GM19372 (cell line): ENCODE measurements around the gene KCTD13.
"Not testable (repeated sequence)": the region's sequence is repeated elsewhere in the genome, so short reads cannot be mapped to it uniquely, and the experiment has no call there.

Experiments
- ATAC-seq: cut with Tn5 transposase; IDR thresholded peaks from one replicate; pipeline ENCODE4 v1.9.1; 2021; ENCODE audit warnings: mild to moderate bottlenecking, low read depth, moderate library complexity; ENCODE audit not compliant: unreplicated experiment

KCTD13 gene

GRCh38 chr16:29950806-29951461, 24.9 kb upstream of the KCTD13 start:
- ATAC-seq = no peak

- no peak for ATAC-seq
Measured at GRCh38 chr16:29947897-29948296, 21.9 kb upstream of the KCTD13 start.

GRCh38 chr16:29943846-29944799, 18.1 kb upstream of the KCTD13 start:
- no peak for ATAC-seq

GRCh38 chr16:29940656-29941055, 14.6 kb upstream of the KCTD13 start:
- ATAC-seq = no peak

- not testable (repeated sequence) for ATAC-seq
Measured at GRCh38 chr16:29931750-29932149, 5.7 kb upstream of the KCTD13 start.

GRCh38 chr16:29927070-29927905, 1.3 kb upstream of the KCTD13 start:
- ATAC-seq = no peak

- no peak for ATAC-seq
Measured at GRCh38 chr16:29926711-29927052, 656 bp upstream of the KCTD13 start.

GRCh38 chr16:29925105-29925756, 795 bp downstream of the KCTD13 start:
- ATAC-seq = no peak

GRCh38 chr16:29922986-29923501, 3.0 kb downstream of the KCTD13 start:
- ATAC-seq = no peak

GRCh38 chr16:29922326-29922725, 3.7 kb downstream of the KCTD13 start:
- ATAC-seq = no peak

- ATAC-seq = no peak
Measured at GRCh38 chr16:29921034-29921385, 5.0 kb downstream of the KCTD13 start.

GRCh38 chr16:29920288-29921033, 5.6 kb downstream of the KCTD13 start:
- no peak for ATAC-seq

- ATAC-seq = no peak
Measured at GRCh38 chr16:29916979-29917378, 9.0 kb downstream of the KCTD13 start.

GRCh38 chr16:29915590-29916247, 10.3 kb downstream of the KCTD13 start:
- no peak for ATAC-seq

GRCh38 chr16:29913514-29913913, 12.5 kb downstream of the KCTD13 start:
- ATAC-seq = no peak

GRCh38 chr16:29912087-29912486, 13.9 kb downstream of the KCTD13 start:
- no peak for ATAC-seq

GRCh38 chr16:29911676-29912010, 14.4 kb downstream of the KCTD13 start:
- ATAC-seq = no peak

GRCh38 chr16:29910819-29911675, 15.0 kb downstream of the KCTD13 start:
- ATAC-seq = no peak
